ENCODE results near the gene SLC8A1. TPM values are rescaled to one million over a fixed set of nuclear protein-coding genes. Genes with fewer than 3 reads are reported as not detected.

SLC8A1 gene
- total RNA-seq, 1 experiment from 2014 or later = not detected

DNA sequence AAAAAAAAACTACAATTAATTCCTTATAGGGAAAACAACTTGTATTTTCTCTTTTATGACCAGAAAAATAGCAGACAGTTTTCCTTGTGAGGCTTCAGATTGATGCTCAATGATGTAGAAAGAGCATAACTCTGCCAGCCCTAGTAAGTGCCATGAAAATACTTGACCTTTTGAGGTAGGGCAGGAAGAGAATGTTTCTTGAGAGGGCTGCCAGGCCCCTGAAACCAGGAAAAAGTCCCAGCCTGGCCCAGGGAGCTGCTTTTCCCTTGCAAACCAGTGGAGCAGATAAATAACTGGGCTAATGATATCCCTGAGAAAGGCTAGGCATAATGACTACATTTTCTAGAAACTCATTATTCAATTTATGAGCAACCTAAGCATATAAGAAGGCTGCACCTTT lies 126.8 kb downstream of the SLC8A1 start:
- Histone ChIP-seq H3K36me3 (ENCODE audit: insufficient read depth, low read length, poor library complexity, severe bottlenecking) (no peaks in the 10 kb centered on the region), H3K4me1 (ENCODE audit: insufficient read depth, low read length, poor library complexity, severe bottlenecking) (no peaks in the 10 kb centered on the region), H3K4me3 (ENCODE audit: low read depth, low read length, poor library complexity, severe bottlenecking) (no peak overlapping the region), H3K27me3 (replicated peaks; ENCODE audit: insufficient read depth, low read depth, low read length, poor library complexity) (peaks cover 26% of the 10 kb centered on the region), H3K27ac (ENCODE audit: low read depth, low read length, poor library complexity, severe bottlenecking) (no peak overlapping the region), H3K9me3 (ENCODE audit: low read depth, low read length, poor library complexity, severe bottlenecking) (no peaks in the 10 kb centered on the region)
- no peak for DNase-seq (ENCODE audit: low spot score)
- no TSS peak for BruUV-seq (replicated peaks)
- ChIA-PET POLR2A (ENCODE audit: low non-redundant PET) (no interaction called here), CTCF (no interaction called here)
- TF ChIP-seq, protein P1, sequence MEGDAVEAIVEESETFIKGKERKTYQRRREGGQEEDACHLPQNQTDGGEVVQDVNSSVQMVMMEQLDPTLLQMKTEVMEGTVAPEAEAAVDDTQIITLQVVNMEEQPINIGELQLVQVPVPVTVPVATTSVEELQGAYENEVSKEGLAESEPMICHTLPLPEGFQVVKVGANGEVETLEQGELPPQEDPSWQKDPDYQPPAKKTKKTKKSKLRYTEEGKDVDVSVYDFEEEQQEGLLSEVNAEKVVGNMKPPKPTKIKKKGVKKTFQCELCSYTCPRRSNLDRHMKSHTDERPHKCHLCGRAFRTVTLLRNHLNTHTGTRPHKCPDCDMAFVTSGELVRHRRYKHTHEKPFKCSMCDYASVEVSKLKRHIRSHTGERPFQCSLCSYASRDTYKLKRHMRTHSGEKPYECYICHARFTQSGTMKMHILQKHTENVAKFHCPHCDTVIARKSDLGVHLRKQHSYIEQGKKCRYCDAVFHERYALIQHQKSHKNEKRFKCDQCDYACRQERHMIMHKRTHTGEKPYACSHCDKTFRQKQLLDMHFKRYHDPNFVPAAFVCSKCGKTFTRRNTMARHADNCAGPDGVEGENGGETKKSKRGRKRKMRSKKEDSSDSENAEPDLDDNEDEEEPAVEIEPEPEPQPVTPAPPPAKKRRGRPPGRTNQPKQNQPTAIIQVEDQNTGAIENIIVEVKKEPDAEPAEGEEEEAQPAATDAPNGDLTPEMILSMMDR (conservative IDR thresholded peaks at IDR 0.05; ENCODE audit: low read depth, low read length) = no peak
- no peak for TF ChIP-seq EZH2 (IDR thresholded peaks at IDR 0.05; ENCODE audit: borderline replicate concordance, low read depth, low read length, poor library complexity, severe bottlenecking)
- intact Hi-C loops (cut with micrococcal nuclease; ENCODE audit: unreplicated experiment) = no loop called here

DNA sequence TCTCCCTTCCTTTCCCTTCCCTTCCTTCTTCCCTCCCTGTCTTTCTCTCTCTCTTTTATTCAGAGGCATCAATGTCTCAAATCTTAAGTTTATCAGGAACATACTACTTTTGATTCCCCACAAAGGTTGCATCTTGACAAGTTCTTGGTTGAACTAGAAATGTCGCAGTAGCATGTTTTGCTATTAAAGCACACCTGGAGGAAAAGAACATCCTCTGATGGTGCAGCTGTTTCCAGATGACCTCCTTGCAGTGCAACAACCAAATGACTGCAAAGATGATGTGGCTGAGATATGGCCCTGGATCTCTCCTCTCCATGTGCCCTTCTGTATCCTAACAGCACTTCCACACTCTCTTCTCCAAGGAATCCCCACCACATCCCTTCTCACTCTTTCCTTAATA lies 127.2 kb downstream of the SLC8A1 start:
- intact Hi-C loops (cut with micrococcal nuclease; ENCODE audit: unreplicated experiment) = no loop called here
- no peaks in the 10 kb centered on the region for H3K36me3 ChIP-seq (ENCODE audit: insufficient read depth, low read length, poor library complexity, severe bottlenecking)
- ChIA-PET CTCF (no interaction called here), POLR2A (ENCODE audit: low non-redundant PET) (no interaction called here)
- no peak overlapping the region for H3K27ac ChIP-seq (ENCODE audit: low read depth, low read length, poor library complexity, severe bottlenecking)
- BruUV-seq (replicated peaks) = no TSS peak
- H3K9me3 ChIP-seq (ENCODE audit: low read depth, low read length, poor library complexity, severe bottlenecking) = no peaks in the 10 kb centered on the region
- no peak overlapping the region for H3K4me3 ChIP-seq (ENCODE audit: low read depth, low read length, poor library complexity, severe bottlenecking)
- H3K4me1 ChIP-seq (ENCODE audit: insufficient read depth, low read length, poor library complexity, severe bottlenecking) = no peaks in the 10 kb centered on the region
- no peak for DNase-seq (ENCODE audit: low spot score)
- TF ChIP-seq, protein P1 (conservative IDR thresholded peaks at IDR 0.05; ENCODE audit: low read depth, low read length) = no peak
- no peak for TF ChIP-seq EZH2 (IDR thresholded peaks at IDR 0.05; ENCODE audit: borderline replicate concordance, low read depth, low read length, poor library complexity, severe bottlenecking)
- H3K27me3 ChIP-seq (replicated peaks; ENCODE audit: insufficient read depth, low read depth, low read length, poor library complexity) = peaks cover 30% of the 10 kb centered on the region

DNA sequence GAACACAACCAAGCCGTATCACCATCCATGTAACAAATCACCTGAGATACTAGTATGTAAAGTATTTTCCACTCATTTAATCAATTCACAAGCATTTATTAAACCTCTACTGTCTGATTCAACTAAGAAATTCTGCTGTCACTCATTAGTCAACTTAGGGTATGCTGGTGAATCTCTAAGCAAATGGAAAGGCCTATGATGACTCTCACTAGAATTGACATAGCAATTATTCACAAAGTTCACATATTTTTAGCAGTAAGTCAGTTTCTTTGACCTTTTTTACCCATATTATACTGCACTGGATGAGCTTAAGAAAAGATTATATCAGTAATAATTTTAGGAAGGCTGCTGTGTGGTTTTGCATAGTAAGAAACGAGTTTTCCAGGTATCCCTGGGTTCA lies 130.1 kb downstream of the SLC8A1 start:
- no peak overlapping the region for H3K4me3 ChIP-seq (ENCODE audit: low read depth, low read length, poor library complexity, severe bottlenecking)
- POLR2A ChIA-PET (ENCODE audit: low non-redundant PET) = no interaction called here
- H3K27ac ChIP-seq (ENCODE audit: low read depth, low read length, poor library complexity, severe bottlenecking) = no peak overlapping the region
- H3K27me3 ChIP-seq (replicated peaks; ENCODE audit: insufficient read depth, low read depth, low read length, poor library complexity) = peaks cover 31% of the 10 kb centered on the region
- TF ChIP-seq, protein P1 (conservative IDR thresholded peaks at IDR 0.05; ENCODE audit: low read depth, low read length) = no peak
- no peak for TF ChIP-seq EZH2 (IDR thresholded peaks at IDR 0.05; ENCODE audit: borderline replicate concordance, low read depth, low read length, poor library complexity, severe bottlenecking)
- intact Hi-C loops (cut with micrococcal nuclease; ENCODE audit: unreplicated experiment) = no loop called here
- H3K36me3 ChIP-seq (ENCODE audit: insufficient read depth, low read length, poor library complexity, severe bottlenecking) = no peaks in the 10 kb centered on the region
- CTCF ChIA-PET = no interaction called here
- no peak for DNase-seq (ENCODE audit: low spot score)
- no peaks in the 10 kb centered on the region for H3K9me3 ChIP-seq (ENCODE audit: low read depth, low read length, poor library complexity, severe bottlenecking)
- H3K4me1 ChIP-seq (ENCODE audit: insufficient read depth, low read length, poor library complexity, severe bottlenecking) = no peaks in the 10 kb centered on the region
- no TSS peak for BruUV-seq (replicated peaks)
